Aorta (tissue), 5 donors: ENCODE measurements around the gene MACF1. TPM values are rescaled to one million over a fixed set of nuclear protein-coding genes. Genes with fewer than 3 reads are reported as not detected.

ENCODE experiments used
- ATAC-seq: fragments of 200-7000 bp; cut with Tn5 transposase; one replicate; pipeline ENCODE4 v1.9.1; 2022; ENCODE audit warnings: moderate library complexity; ENCODE audit not compliant: low FRiP score
- DNase-seq, 2 donors: peaks; one replicate each; pipeline ENCODE4 v3.0.0-alpha.2; 2020
- H3K27ac ChIP-seq, 2 donors: one replicate each; pipeline ENCODE4 v1.5.1; 2013; ENCODE audit warnings: low read length in 2 of 2, mild to moderate bottlenecking in 2 of 2, moderate library complexity in 2 of 2, control low read depth in 1 of 2, inconsistent platforms in 1 of 2, low read depth in 1 of 2
- H3K27me3 ChIP-seq, 2 donors: one replicate each; pipeline ENCODE4 v1.6.1; 2013; ENCODE audit warnings: control low read depth in 1 of 2, low read length in 1 of 2, mild to moderate bottlenecking in 1 of 2, moderate library complexity in 1 of 2; ENCODE audit not compliant: insufficient read depth in 2 of 2, control insufficient read depth in 1 of 2
- H3K36me3 ChIP-seq, 2 donors: one replicate each; pipeline ENCODE4 v1.6.1; 2013; ENCODE audit warnings: control low read depth in 1 of 2, low read length in 1 of 2, mild to moderate bottlenecking in 1 of 2; ENCODE audit not compliant: insufficient read depth in 2 of 2, control insufficient read depth in 1 of 2
- H3K4me1 ChIP-seq, 2 donors: one replicate each; pipeline ENCODE4 v1.6.1; 2013; ENCODE audit warnings: low read length in 2 of 2, control low read depth in 1 of 2, mild to moderate bottlenecking in 1 of 2, moderate library complexity in 1 of 2; ENCODE audit not compliant: insufficient read depth in 2 of 2, control insufficient read depth in 1 of 2
- H3K4me3 ChIP-seq, 2 donors: one replicate each; pipeline ENCODE4 v1.5.1; 2013; ENCODE audit warnings: low read length in 2 of 2, control low read depth in 1 of 2, mild to moderate bottlenecking in 1 of 2
- H3K9me3 ChIP-seq: one replicate; pipeline ENCODE4 v1.6.1; 2013; ENCODE audit warnings: mild to moderate bottlenecking, low read length; ENCODE audit not compliant: control insufficient read depth
- WGBS, 2 donors: extraction: QIAGEN DNeasy Blood & Tissue Kit; methylation state at CpG; one replicate each; pipeline ENCODE4 v1.1.7; 2013; 5-methylcytosine and 5-hydroxymethylcytosine counted together
- intact Hi-C, 2 donors: fragments of 100-400 bp; cut with DNase I; formaldehyde crosslinking; loops; one replicate each; pipeline versions ENCODE4 v1.14.2 to v1.15.0; 2022
- polyA plus RNA-seq, 2 donors: library from polyadenylated mRNA; stranded (reverse); fragments of 200-250 nt; gene quantifications; one replicate each; pipeline ENCODE4 v1.2.3, GENCODE V29; 2013
- total RNA-seq, 2 donors: library from RNA; stranded (reverse); fragmentation: NEBNext Ultra II Directional; extraction: Animal tissue kit (Norgen Biotek cat#: 25700); gene quantifications; one replicate each; pipeline ENCODE4 v1.2.1, GENCODE V29; 2021
- donor health status: healthy with polysubstance abuse.
- donor health status: Bipolar disorder and iron deficiency.
- donor health status: DM: no; HTN: no; CAD: no.
- donor health status: DM: no; HTN: no; CAD: no.
- donor health status: DM: yes; HTN: yes; CAD: no.

Gene MACF1
- total and polyA plus RNA-seq, 4 donors, result 38.9 to 785 (median 386) TPM

GRCh38 chr1:39165049-39165448 lies 39.4 kb upstream of the MACF1 start:
- ATAC-seq, result no peak
- intact Hi-C loops, result no loop called here
- no peaks in the 10 kb centered on the region for H3K27me3 ChIP-seq
- WGBS, 2 donors, result 33 to 39% methylated on average over 2 of the region's 2 CpGs
- DNase-seq, result no peak
- H3K4me3 ChIP-seq, result no peak overlapping the region
- H3K4me1 ChIP-seq, result peaks cover 14 to 17% of the 10 kb centered on the region in 2 donors
- no peaks in the 10 kb centered on the region for H3K9me3 ChIP-seq
- no peaks in the 10 kb centered on the region for H3K36me3 ChIP-seq
- peak overlapping the region in 1 of 2 donors; percentile 67 for H3K27ac ChIP-seq

GRCh38 chr1:39165488-39165887 lies 39.0 kb upstream of the MACF1 start:
- Histone ChIP-seq H3K4me1 (peaks cover 14 to 16% of the 10 kb centered on the region in 2 donors), H3K9me3 (no peaks in the 10 kb centered on the region), H3K4me3 (no peak overlapping the region), H3K36me3 (no peaks in the 10 kb centered on the region), H3K27ac (no peak overlapping the region), H3K27me3 (no peaks in the 10 kb centered on the region)
- 45 to 56% methylated on average over 1 of the region's 1 CpG for WGBS, 2 donors
- intact Hi-C loops, result no loop called here
- DNase-seq (no peak), ATAC-seq (no peak)

DNA sequence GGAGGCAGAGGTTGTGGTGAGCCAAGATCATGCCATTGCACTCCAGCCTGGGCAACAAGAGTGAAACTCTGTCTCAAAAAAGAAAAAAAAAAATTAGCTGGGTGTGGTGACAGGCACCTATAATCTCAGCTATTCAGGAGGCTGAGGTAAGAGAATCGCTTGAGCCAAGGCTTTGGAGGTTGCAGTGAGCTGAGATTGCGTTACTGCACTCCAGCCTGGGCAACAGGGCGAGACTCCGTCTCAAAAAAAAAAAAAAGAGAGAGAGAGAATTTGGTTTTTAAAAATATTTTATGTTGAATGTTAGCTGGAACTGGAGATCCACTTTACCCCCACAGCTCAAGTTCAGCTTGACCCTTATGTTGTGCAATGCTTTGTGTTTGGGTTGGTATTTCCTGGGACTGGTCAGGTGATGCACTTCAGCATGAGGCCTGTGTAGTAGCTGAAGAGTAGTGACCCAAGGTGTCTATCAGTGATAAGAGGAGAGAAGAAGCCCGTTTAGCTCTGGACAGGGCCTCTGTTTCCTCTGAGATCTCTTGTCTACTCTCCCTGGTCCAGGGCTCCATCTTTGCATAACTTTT lies 36.8 kb upstream of the MACF1 start:
- no peak for ATAC-seq
- 62 to 71% methylated on average over 5 of the region's 5 CpGs for whole genome bisulfite sequencing, 2 donors
- no peaks in the 10 kb centered on the region for H3K9me3 ChIP-seq
- intact Hi-C loops, result no loop called here
- H3K4me3 ChIP-seq, result no peak overlapping the region
- no peaks in the 10 kb centered on the region for H3K27me3 ChIP-seq
- H3K27ac ChIP-seq, result no peak overlapping the region
- H3K36me3 ChIP-seq, result no peaks in the 10 kb centered on the region
- no peak for DNase-seq
- H3K4me1 ChIP-seq, result peaks cover 12 to 13% of the 10 kb centered on the region in 2 donors

GRCh38 chr1:39168301-39169080 lies 36.0 kb upstream of the MACF1 start:
- DNase-seq, result no peak
- H3K4me1 ChIP-seq, result peaks cover 14 to 15% of the 10 kb centered on the region in 2 donors
- H3K36me3 ChIP-seq, result no peaks in the 10 kb centered on the region
- no peak overlapping the region for H3K4me3 ChIP-seq
- WGBS, 2 donors, result 96 to 99% methylated on average over 9 of the region's 9 CpGs
- no peak overlapping the region for H3K27ac ChIP-seq
- intact Hi-C loops, result no loop called here
- H3K9me3 ChIP-seq, result no peaks in the 10 kb centered on the region
- ATAC-seq, result no peak
- no peaks in the 10 kb centered on the region for H3K27me3 ChIP-seq

GRCh38 chr1:39170731-39171667 lies 33.5 kb upstream of the MACF1 start:
- H3K36me3 ChIP-seq, result no peaks in the 10 kb centered on the region
- intact Hi-C loops, result loop anchor here in 1 of 2 donors (5.0 kb wide), 1 partner anchor 64 kb away; no protein-coding TSS in a partner anchor
- no peaks in the 10 kb centered on the region for H3K27me3 ChIP-seq
- peaks cover 10 to 19% of the 10 kb centered on the region in 2 donors for H3K4me1 ChIP-seq
- 70 to 76% methylated on average over 9 of the region's 9 CpGs for WGBS, 2 donors
- no peaks in the 10 kb centered on the region for H3K9me3 ChIP-seq
- DNase-seq (no peak), ATAC-seq (no peak)
- H3K27ac ChIP-seq, result no peak overlapping the region
- no peak overlapping the region for H3K4me3 ChIP-seq

- Histone ChIP-seq H3K4me3 (no peak overlapping the region), H3K27me3 (no peaks in the 10 kb centered on the region), H3K4me1 (peaks cover 7 to 16% of the 10 kb centered on the region in 2 donors), H3K9me3 (no peaks in the 10 kb centered on the region), H3K27ac (peak overlapping the region; percentile 82 to 93), H3K36me3 (no peaks in the 10 kb centered on the region)
- intact Hi-C loops, result loop anchor here in 1 of 2 donors (5.0 kb wide), 1 partner anchor 66 kb away; no protein-coding TSS in a partner anchor
- peak; percentile 51 for ATAC-seq
- WGBS, 2 donors, result 61 to 62% methylated on average over 9 of the region's 9 CpGs
- DNase-seq, result no peak
These were observed 31.1 kb upstream of the MACF1 start for GRCh38 chr1:39173119-39173994.

DNA sequence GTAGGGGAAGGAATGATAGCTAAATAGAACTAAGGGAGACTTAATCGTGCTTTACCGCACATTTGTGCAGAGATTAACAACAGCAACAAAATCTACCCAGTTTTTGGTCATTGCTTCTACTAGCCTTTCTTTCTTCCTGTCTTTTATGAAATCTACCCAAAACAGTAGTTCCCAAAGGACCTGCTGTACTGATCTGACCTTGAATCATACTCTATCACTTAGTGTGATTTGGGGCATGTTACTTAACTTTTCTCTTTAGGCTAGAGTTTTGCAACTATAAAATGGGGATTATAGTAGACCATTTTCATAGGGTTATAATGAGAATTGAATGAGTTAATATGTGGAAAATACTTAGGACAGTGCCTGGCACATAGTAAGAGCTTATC lies 30.5 kb upstream of the MACF1 start:
- H3K27ac ChIP-seq, result peak overlapping the region; percentile 79 to 93

More for the DNA sequence above, 30.5 kb upstream of the MACF1 start:
- ATAC-seq, result peak; percentile 48
- intact Hi-C loops, result loop anchor here in 1 of 2 donors (5.0 kb wide), 1 partner anchor 67 kb away; no protein-coding TSS in a partner anchor
- Histone ChIP-seq H3K36me3 (no peaks in the 10 kb centered on the region), H3K4me3 (no peak overlapping the region), H3K4me1 (peaks cover 9 to 13% of the 10 kb centered on the region in 2 donors), H3K9me3 (no peaks in the 10 kb centered on the region), H3K27me3 (no peaks in the 10 kb centered on the region)
- 5 to 6% methylated on average over 2 of the region's 2 CpGs for whole genome bisulfite sequencing, 2 donors
- no peak for DNase-seq
